GM12874 (cell line): ENCODE measurements around the gene CD4.

ENCODE experiments used
- CTCF ChIP-seq: IDR thresholded peaks from 2 replicates; pipeline ENCODE4 v1.5.1; 2011; ENCODE audit warnings: low read depth, mild to moderate bottlenecking, control low read depth, low read length, moderate library complexity; ENCODE audit not compliant: insufficient read depth

The CD4 gene

GRCh38 chr12:6817098-6817497, 27.8 kb downstream of the CD4 start:
- no peak for TF ChIP-seq CTCF

- no peak for TF ChIP-seq CTCF
These were observed 28.4 kb downstream of the CD4 start for GRCh38 chr12:6817662-6818157.

GRCh38 chr12:6818222-6818621, 28.9 kb downstream of the CD4 start:
- no peak for TF ChIP-seq CTCF

GRCh38 chr12:6818645-6819044, 29.3 kb downstream of the CD4 start:
- no peak for TF ChIP-seq CTCF

GRCh38 chr12:6819106-6820030, 30.0 kb downstream of the CD4 start:
- TF ChIP-seq CTCF, result no peak

GRCh38 chr12:6820166-6820565, 30.8 kb downstream of the CD4 start:
- TF ChIP-seq CTCF, result no peak

GRCh38 chr12:6821591-6822425, 32.5 kb downstream of the CD4 start, which contains the start of gene GPR162:
TSS of gene GPR162 (plus strand) at chr12:6821821. CDS start at chr12:6823899, 2,078 bp downstream.
- TF ChIP-seq CTCF, result no peak
